Fibroblast of the aortic adventitia (primary cell): ENCODE data around the gene TMEM235. TPM values are rescaled to one million over a fixed set of nuclear protein-coding genes. Genes with fewer than 3 reads are reported as not detected.

Experiments used
- DNase-seq: peaks from one replicate; pipeline ENCODE4 v3.0.0-alpha.2; 2010; ENCODE audit warnings: low read depth
- H3K4me3 ChIP-seq: 2 replicates; pipeline ENCODE4 v1.5.1; 2011; ENCODE audit warnings: low read depth, mild to moderate bottlenecking, control low read depth, low read length, moderate library complexity
- CTCF ChIP-seq: IDR thresholded peaks from 2 replicates; pipeline ENCODE4 v1.5.1; 2011; ENCODE audit warnings: mild to moderate bottlenecking, low read length, control low read depth, inconsistent platforms; ENCODE audit not compliant: insufficient read depth
- total RNA-seq: library from RNA; depleted of rRNA; stranded (reverse); fragments of >200 nt; gene quantifications from 2 replicates; pipeline ENCODE4 v1.2.3, GENCODE V29; 2012; ENCODE audit warnings: low replicate concordance

Gene TMEM235
- total RNA-seq, 1 donor: not detected

GRCh38 chr17:78267253-78268073, 36.0 kb downstream of the TMEM235 start:
- no peak for DNase-seq
- no peak overlapping the region for H3K4me3 ChIP-seq
- TF ChIP-seq CTCF: no peak

GRCh38 chr17:78268191-78268874, 36.9 kb downstream of the TMEM235 start:
- H3K4me3 ChIP-seq: no peak overlapping the region
- TF ChIP-seq CTCF: no peak
- no peak for DNase-seq

- peak; percentile 59 for DNase-seq
- H3K4me3 ChIP-seq: no peak overlapping the region
- TF ChIP-seq CTCF: no peak
Measured at GRCh38 chr17:78268951-78269905, 37.8 kb downstream of the TMEM235 start.

- no peak overlapping the region for H3K4me3 ChIP-seq
- DNase-seq: no peak
- TF ChIP-seq CTCF: no peak
Measured at GRCh38 chr17:78269955-78270381, 38.5 kb downstream of the TMEM235 start.

- no peak for DNase-seq
- no peak for TF ChIP-seq CTCF
Measured at GRCh38 chr17:78271419-78272170, 40.2 kb downstream of the TMEM235 start.

More at GRCh38 chr17:78271419-78272170, 40.2 kb downstream of the TMEM235 start:
- no peak overlapping the region for H3K4me3 ChIP-seq
